Fibroblast of lung (primary cell): ENCODE data around the gene SLC39A5.
"Not testable (repeated sequence)": the region's sequence is repeated elsewhere in the genome, so short reads cannot be mapped to it uniquely, and the experiment has no call there.

Experiments
- CTCF ChIP-seq, 2 donors: IDR thresholded peaks in 1 of 2; conservative IDR thresholded peaks in 1 of 2; 1 replicate in 1 of 2; 2 replicates in 1 of 2; pipeline ENCODE4 v1.5.1; 2011 to 2012; ENCODE audit warnings: low read length in 2 of 2, control low read depth in 1 of 2, inconsistent platforms in 1 of 2, low read depth in 1 of 2, mild to moderate bottlenecking in 1 of 2
- EZH2 ChIP-seq: IDR thresholded peaks from 2 replicates; pipeline ENCODE4 v1.5.1; 2012; ENCODE audit warnings: low read length, control low read depth, mild to moderate bottlenecking; ENCODE audit errors: missing control alignments

- not testable (repeated sequence) for TF ChIP-seq CTCF (conservative IDR thresholded peaks at IDR 0.05 in 1 of 2, IDR thresholded peaks at IDR 0.05 in 1 of 2; ENCODE audit: low read depth in 1 of 2, low read length in 2 of 2); EZH2
These were observed 42.6 kb downstream of the SLC39A5 start for GRCh38 chr12:56272468-56272867.
